GM12878 (cell line): ENCODE data around the gene ABI3. TPM values are rescaled to one million over a fixed set of nuclear protein-coding genes. Genes with fewer than 3 reads are reported as not detected.

Experiments
- ATF2 ChIP-seq: IDR thresholded peaks from 2 replicates; pipeline ENCODE4 v1.6.1; 2012; ENCODE audit warnings: low read length, inconsistent platforms
- ATF3 ChIP-seq: IDR thresholded peaks from 2 replicates; pipeline ENCODE4 v1.6.1; 2011; ENCODE audit warnings: low read depth, mild to moderate bottlenecking, low read length, moderate library complexity, borderline replicate concordance; ENCODE audit errors: extremely low read depth
- CBFB ChIP-seq: IDR thresholded peaks from 2 replicates; pipeline ENCODE4 v1.6.1; 2016; ENCODE audit warnings: antibody characterized with exemption, low read depth
- CHD2 ChIP-seq: IDR thresholded peaks from 2 replicates; pipeline ENCODE4 v1.6.1; 2011; ENCODE audit warnings: low read depth, low read length, improper control_type of control experiment, borderline replicate concordance
- CREM ChIP-seq: IDR thresholded peaks from 2 replicates; pipeline ENCODE4 v1.6.1; 2014; ENCODE audit warnings: antibody characterized with exemption, low read depth
- ESRRA ChIP-seq: IDR thresholded peaks from 2 replicates; pipeline ENCODE4 v1.6.1; 2012; ENCODE audit warnings: mild to moderate bottlenecking, low read length, improper control_type of control experiment
- FOXK2 ChIP-seq: fragments of 450-650 bp; IDR thresholded peaks from 2 replicates; pipeline ENCODE4 v1.6.1; 2017; ENCODE audit warnings: mild to moderate bottlenecking, moderate library complexity
- FOXM1 ChIP-seq: IDR thresholded peaks from 2 replicates; pipeline ENCODE4 v1.6.1; 2012; ENCODE audit warnings: low read depth, mild to moderate bottlenecking, inconsistent platforms, low read length, moderate library complexity
- HDGF ChIP-seq: fragments of 450-650 bp; IDR thresholded peaks from 2 replicates; pipeline ENCODE4 v1.6.1; 2016; ENCODE audit warnings: antibody characterized with exemption
- HSF1 ChIP-seq: fragments of 150-350 bp; IDR thresholded peaks from 2 replicates; pipeline ENCODE4 v1.6.1; 2014; ENCODE audit warnings: mild to moderate bottlenecking, low read depth, low read length
- KDM1A ChIP-seq: fragments of 200-600 bp; sonication (generic); IDR thresholded peaks from 2 replicates; pipeline ENCODE4 v1.6.1; 2016; ENCODE audit warnings: borderline replicate concordance
- MEF2A ChIP-seq: IDR thresholded peaks from 2 replicates; pipeline ENCODE4 v1.6.1; 2011; ENCODE audit warnings: low read depth, mild to moderate bottlenecking, low read length, moderate library complexity; ENCODE audit not compliant: insufficient read depth
- MEF2B ChIP-seq: fragments of 450-650 bp; IDR thresholded peaks from 2 replicates; pipeline ENCODE4 v1.6.1; 2018; ENCODE audit warnings: mild to moderate bottlenecking, moderate library complexity; ENCODE audit not compliant: partially characterized antibody, poor library complexity, severe bottlenecking
- PAX8 ChIP-seq: fragments of 450-650 bp; IDR thresholded peaks from 2 replicates; pipeline ENCODE4 v1.6.1; 2017; ENCODE audit warnings: mild to moderate bottlenecking, moderate library complexity
- POLR2AphosphoS5 ChIP-seq: IDR thresholded peaks from 2 replicates; pipeline ENCODE4 v1.6.1; 2011; ENCODE audit warnings: mild to moderate bottlenecking, low read length, inconsistent platforms
- RELB ChIP-seq: fragments of 450-650 bp; IDR thresholded peaks from 2 replicates; pipeline ENCODE4 v1.6.1; 2017; ENCODE audit warnings: low read depth, mild to moderate bottlenecking, moderate library complexity
- SIX5 ChIP-seq: IDR thresholded peaks from 2 replicates; pipeline ENCODE4 v1.6.1; 2011; ENCODE audit warnings: mild to moderate bottlenecking, low read depth, low read length, moderate library complexity; ENCODE audit not compliant: severe bottlenecking
- SMC3 ChIP-seq: IDR thresholded peaks from 2 replicates; pipeline ENCODE4 v1.6.1; 2011; ENCODE audit warnings: low read length, improper control_type of control experiment, borderline replicate concordance
- USF1 ChIP-seq: IDR thresholded peaks from 2 replicates; pipeline ENCODE4 v1.6.1; 2011; ENCODE audit warnings: borderline replicate concordance, low read depth, mild to moderate bottlenecking, moderate library complexity, mixed read lengths, low read length; ENCODE audit not compliant: insufficient read depth; ENCODE audit errors: extremely low read length
- ZBTB4 ChIP-seq: fragments of 450-650 bp; formaldehyde crosslinking; IDR thresholded peaks from 2 replicates; pipeline ENCODE4 v1.4.0; 2022; ENCODE audit warnings: mild to moderate bottlenecking, moderate library complexity
- polyA plus RNA-seq, 11 experiments: library from polyadenylated mRNA; depleted of rRNA in 4 of 11; unstranded in 6 of 11; stranded (reverse) in 5 of 11; fragments of >200 nt; fragmentation: Nextera tagmentation in 4 of 11; fragmentation: Illumina TruSeq in 1 of 11; extraction: Ambion mirVana in 4 of 11; extraction: Trizol in 1 of 11; gene quantifications; 1 replicate in 1 of 11; 2 replicates in 10 of 11; pipeline versions ENCODE4 v1.2.1 to v1.2.3, GENCODE V29; 2011 to 2016; ENCODE audit warnings: inconsistent platforms in 2 of 11, missing spikeins in 2 of 11, low read depth in 1 of 11
- total RNA-seq, 4 experiments: library from RNA; depleted of rRNA in 3 of 4; stranded (reverse); fragments of >200 nt in 3 of 4; fragmentation: Illumina TruSeq in 1 of 4; extraction: Trizol in 1 of 4; gene quantifications; 2 replicates each; pipeline versions ENCODE4 v1.2.1 to v1.2.3, GENCODE V29; 2013 to 2021

Gene ABI3
- total and polyA plus RNA-seq, 10 of the 15 experiments (the other 5 are each of a cell fraction or from before 2014, with no cell fraction given) = 13.4 to 109 (median 51.1) TPM

GRCh38 chr17:49230636-49231562 lies 20.4 kb downstream of the ABI3 start, which contains the start of gene PHOSPHO1 (continued):
- TF ChIP-seq ATF2 (no peak), HSF1 (no peak), PAX8 (no peak), POLR2AphosphoS5 (peak; percentile 40; the same call in 1 of the 2 replicates), ATF3 (no peak), MEF2A (no peak), USF1 (no peak), RELB (no peak), CBFB (0 out of 2 replicates have a peak, but pooled peaks have one; percentile 21), KDM1A (no peak), MEF2B (peak; percentile 31), ESRRA (no peak), ZBTB4 (no peak), SMC3 (no peak), CREM (no peak), SIX5 (no peak), FOXM1 (no peak), FOXK2 (no peak), HDGF (no peak), CHD2 (no peak)
